SKM-1 (cell line): Measurements from ENCODE around the gene SH3RF3.

Experiments used
- DNase-seq: peaks from one replicate; lab custom pipeline; 2025; ENCODE audit not compliant: unreplicated experiment; lab: John Stamatoyannopoulos, UW

SH3RF3 gene

GRCh38 chr2:109371481-109372170 lies 242.6 kb downstream of the SH3RF3 start:
- DNase-seq, result no peak

- no peak for DNase-seq
Observed at GRCh38 chr2:109372171-109372568, 243.2 kb downstream of the SH3RF3 start.

GRCh38 chr2:109372614-109373013 lies 243.6 kb downstream of the SH3RF3 start:
- DNase-seq, result no peak

GRCh38 chr2:109373791-109374547 lies 245.0 kb downstream of the SH3RF3 start:
- no peak for DNase-seq

GRCh38 chr2:109374548-109375130 lies 245.6 kb downstream of the SH3RF3 start:
- DNase-seq, result no peak

- no peak for DNase-seq
Observed at GRCh38 chr2:109375131-109375561, 246.1 kb downstream of the SH3RF3 start.

GRCh38 chr2:109375656-109376055 lies 246.7 kb downstream of the SH3RF3 start:
- DNase-seq, result no peak

GRCh38 chr2:109376115-109376514 lies 247.1 kb downstream of the SH3RF3 start:
- no peak for DNase-seq

GRCh38 chr2:109376796-109377495 lies 247.9 kb downstream of the SH3RF3 start:
- no peak for DNase-seq

GRCh38 chr2:109377976-109378375 lies 249.0 kb downstream of the SH3RF3 start:
- no peak for DNase-seq

- no peak for DNase-seq
Observed at GRCh38 chr2:109378682-109379081, 249.7 kb downstream of the SH3RF3 start.

- no peak for DNase-seq
Observed at GRCh38 chr2:109379507-109379906, 250.5 kb downstream of the SH3RF3 start.

GRCh38 chr2:109380502-109381326 lies 251.7 kb downstream of the SH3RF3 start:
- DNase-seq, result no peak

GRCh38 chr2:109381327-109381820 lies 252.4 kb downstream of the SH3RF3 start:
- DNase-seq, result no peak

- no peak for DNase-seq
Observed at GRCh38 chr2:109382226-109382895, 253.4 kb downstream of the SH3RF3 start.

GRCh38 chr2:109382951-109383350 lies 253.9 kb downstream of the SH3RF3 start:
- no peak for DNase-seq

- DNase-seq, result no peak
Observed at GRCh38 chr2:109383505-109384307, 254.7 kb downstream of the SH3RF3 start.

- no peak for DNase-seq
Observed at GRCh38 chr2:109384308-109385271, 255.6 kb downstream of the SH3RF3 start.
